BE2C (cell line): ENCODE results near the gene FAM118A.

Experiments used
- DNase-seq: peaks from one replicate; pipeline ENCODE4 v3.0.0-alpha.2; 2020
- H3K27me3 ChIP-seq: fragments of 250-450 bp; sonication (Bioruptor Pico); 2 replicates; pipeline ENCODE4 v1.5.1; 2020; ENCODE audit warnings: mild to moderate bottlenecking
- H3K36me3 ChIP-seq: fragments of 250-450 bp; sonication (Bioruptor Pico); 2 replicates; pipeline ENCODE4 v1.5.1; 2020; ENCODE audit warnings: mild to moderate bottlenecking
- H3K4me1 ChIP-seq: fragments of 250-450 bp; sonication (Bioruptor Pico); 2 replicates; pipeline ENCODE4 v1.5.1; 2020
- H3K4me3 ChIP-seq: 2 replicates; pipeline ENCODE4 v1.5.1; 2011; ENCODE audit warnings: low read depth, low read length
- H3K9me3 ChIP-seq: fragments of 250-450 bp; sonication (Bioruptor Pico); 2 replicates; pipeline ENCODE4 v1.5.1; 2020
- TF ChIP-seq, protein P1 (sequence below): IDR thresholded peaks from 2 replicates; pipeline ENCODE4 v1.5.1; 2012; ENCODE audit warnings: mild to moderate bottlenecking, low read depth, low read length

Gene FAM118A

DNA sequence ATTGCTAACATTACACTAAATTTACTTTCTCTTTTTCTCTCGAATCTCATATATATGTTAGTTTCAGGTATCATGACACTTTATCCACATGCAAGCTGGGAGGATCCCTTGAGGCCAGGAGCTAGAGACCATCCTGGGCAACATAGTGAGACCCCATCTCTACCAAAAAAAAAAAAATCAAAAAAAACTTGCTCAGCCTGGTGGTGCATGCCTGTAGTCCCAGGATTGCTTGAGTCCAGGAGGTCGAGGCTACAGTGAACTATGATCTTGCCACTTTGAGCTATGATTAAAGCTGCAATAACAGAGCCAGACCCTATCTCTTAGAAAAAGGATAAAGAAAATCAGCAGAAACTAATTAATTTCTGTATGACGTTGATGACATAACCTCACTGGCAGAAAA, 28.7 kb upstream of the FAM118A start:
- TF ChIP-seq, protein P1, sequence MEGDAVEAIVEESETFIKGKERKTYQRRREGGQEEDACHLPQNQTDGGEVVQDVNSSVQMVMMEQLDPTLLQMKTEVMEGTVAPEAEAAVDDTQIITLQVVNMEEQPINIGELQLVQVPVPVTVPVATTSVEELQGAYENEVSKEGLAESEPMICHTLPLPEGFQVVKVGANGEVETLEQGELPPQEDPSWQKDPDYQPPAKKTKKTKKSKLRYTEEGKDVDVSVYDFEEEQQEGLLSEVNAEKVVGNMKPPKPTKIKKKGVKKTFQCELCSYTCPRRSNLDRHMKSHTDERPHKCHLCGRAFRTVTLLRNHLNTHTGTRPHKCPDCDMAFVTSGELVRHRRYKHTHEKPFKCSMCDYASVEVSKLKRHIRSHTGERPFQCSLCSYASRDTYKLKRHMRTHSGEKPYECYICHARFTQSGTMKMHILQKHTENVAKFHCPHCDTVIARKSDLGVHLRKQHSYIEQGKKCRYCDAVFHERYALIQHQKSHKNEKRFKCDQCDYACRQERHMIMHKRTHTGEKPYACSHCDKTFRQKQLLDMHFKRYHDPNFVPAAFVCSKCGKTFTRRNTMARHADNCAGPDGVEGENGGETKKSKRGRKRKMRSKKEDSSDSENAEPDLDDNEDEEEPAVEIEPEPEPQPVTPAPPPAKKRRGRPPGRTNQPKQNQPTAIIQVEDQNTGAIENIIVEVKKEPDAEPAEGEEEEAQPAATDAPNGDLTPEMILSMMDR, result no peak
- H3K27me3 ChIP-seq, result no peaks in the 10 kb centered on the region

DNA sequence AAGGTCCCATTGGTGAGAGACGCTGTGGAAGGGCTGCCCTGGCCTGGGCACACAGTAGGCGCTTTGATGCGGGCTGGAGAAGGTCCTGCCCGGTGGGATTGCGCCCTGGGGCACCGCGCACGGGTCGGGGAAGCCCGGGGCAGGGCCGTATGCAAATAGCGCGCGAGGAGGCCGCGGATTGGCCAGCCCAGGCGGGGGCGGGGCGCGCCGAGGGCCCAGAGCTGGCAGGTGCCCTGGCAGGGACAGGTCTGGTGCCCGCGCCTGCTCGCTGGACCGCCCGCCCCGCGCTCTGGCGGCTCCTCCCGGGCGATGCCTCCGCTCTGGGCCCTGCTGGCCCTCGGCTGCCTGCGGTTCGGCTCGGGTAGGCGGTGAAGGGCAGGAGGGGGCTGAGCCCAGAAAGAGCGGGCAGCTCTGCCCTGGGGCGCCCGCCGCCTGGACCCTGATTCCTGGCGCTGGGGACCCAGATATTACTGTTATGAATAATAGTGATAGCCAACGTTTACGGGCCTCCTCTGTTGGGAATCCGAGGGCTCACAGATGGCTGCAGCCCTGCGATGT, 24.9 kb upstream of the FAM118A start, which contains the start of gene UPK3A:
TSS of gene UPK3A (plus strand) at position 245 of the 558 bp plus-strand sequence. CDS start at position 310, 65 bp downstream.
- TF ChIP-seq, protein P1, result no peak
- H3K36me3 ChIP-seq, result no peaks in the 10 kb centered on the region
- DNase-seq, result peak; percentile 83
- H3K27me3 ChIP-seq, result no peaks in the 10 kb centered on the region
- H3K9me3 ChIP-seq, result no peaks in the 10 kb centered on the region
- peak within 1 kb of the TSS; percentile 24 for H3K4me3 ChIP-seq
- no peaks in the 10 kb centered on the region for H3K4me1 ChIP-seq

More for the DNA sequence above, 28.7 kb upstream of the FAM118A start:
- H3K4me1 ChIP-seq, result no peaks in the 10 kb centered on the region
- no peaks in the 10 kb centered on the region for H3K9me3 ChIP-seq
- no peaks in the 10 kb centered on the region for H3K36me3 ChIP-seq
- DNase-seq, result no peak
- no peak overlapping the region for H3K4me3 ChIP-seq

DNA sequence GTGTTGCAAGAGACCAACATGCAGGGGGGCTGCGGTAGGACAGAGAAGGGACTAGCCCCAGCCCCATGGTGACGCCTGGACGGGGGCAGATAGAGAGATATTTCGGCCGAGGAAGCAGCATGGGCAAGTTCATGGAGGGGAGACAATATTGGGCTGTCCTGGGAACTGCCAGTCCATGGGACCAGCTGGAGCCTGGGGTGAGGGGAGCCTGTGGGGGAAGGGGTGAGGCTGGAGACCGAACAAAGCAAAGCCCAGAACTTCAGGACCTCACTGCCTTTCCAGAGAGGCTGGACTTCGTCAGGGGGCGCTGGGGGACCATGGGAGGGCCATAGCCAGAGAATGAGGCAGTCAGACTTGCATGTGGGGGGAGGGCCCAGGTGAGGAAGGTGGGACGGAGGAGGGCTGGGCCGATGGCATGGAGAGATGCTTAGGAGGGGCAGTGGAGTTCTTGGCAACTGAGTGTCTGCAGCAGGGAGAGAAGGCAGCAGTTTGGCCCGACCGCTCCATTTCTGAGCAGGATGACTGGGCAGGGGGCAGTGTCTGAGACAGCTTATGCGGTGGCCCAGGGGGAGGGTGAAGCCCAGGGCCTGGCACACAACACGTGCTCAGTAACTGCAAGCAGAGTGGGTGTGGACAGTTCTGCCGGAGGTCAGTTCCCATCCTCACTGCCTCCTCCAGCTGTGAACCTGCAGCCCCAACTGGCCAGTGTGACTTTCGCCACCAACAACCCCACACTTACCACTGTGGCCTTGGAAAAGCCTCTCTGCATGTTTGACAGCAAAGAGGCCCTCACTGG, 24.3 kb upstream of the FAM118A start:
- Histone ChIP-seq H3K9me3 (no peaks in the 10 kb centered on the region), H3K36me3 (no peaks in the 10 kb centered on the region), H3K27me3 (no peaks in the 10 kb centered on the region), H3K4me1 (no peaks in the 10 kb centered on the region; the same call in 1 of the 2 replicates), H3K4me3 (no peak overlapping the region)
- TF ChIP-seq, protein P1, result no peak
- DNase-seq, result no peak

DNA sequence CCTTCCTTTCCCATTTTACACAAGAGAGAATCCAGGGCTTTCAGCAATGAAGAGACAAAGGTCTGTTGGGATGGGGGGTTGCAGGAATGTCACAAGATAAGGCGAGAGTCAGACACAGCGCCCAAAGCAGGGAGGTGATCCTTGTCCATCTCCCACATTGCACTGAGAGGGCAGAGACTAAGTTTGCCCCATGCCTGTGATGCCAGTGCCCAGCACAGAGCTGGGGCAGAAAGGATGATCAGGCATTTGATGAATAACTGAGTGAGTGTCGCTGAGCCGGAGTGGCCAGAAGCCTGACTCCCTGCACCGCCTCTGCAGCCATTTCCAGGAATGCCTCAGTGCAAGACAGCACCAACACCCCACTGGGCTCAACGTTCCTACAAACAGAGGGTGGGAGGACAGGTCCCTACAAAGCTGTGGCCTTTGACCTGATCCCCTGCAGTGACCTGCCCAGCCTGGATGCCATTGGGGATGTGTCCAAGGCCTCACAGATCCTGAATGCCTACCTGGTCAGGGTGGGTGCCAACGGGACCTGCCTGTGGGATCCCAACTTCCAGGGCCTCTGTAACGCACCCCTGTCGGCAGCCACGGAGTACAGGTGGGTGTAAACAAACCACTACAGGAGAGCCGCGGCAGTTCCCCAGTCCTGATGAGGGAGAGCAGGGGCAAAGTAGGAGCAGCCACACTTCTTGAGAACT, 22.7 kb upstream of the FAM118A start:
- H3K27me3 ChIP-seq, result no peaks in the 10 kb centered on the region
- peaks cover 2% of the 10 kb centered on the region; the same call in 1 of the 2 replicates for H3K4me1 ChIP-seq
- no peak for DNase-seq
- H3K9me3 ChIP-seq, result no peaks in the 10 kb centered on the region
- no peak overlapping the region for H3K4me3 ChIP-seq
- TF ChIP-seq, protein P1, result no peak
- H3K36me3 ChIP-seq, result no peaks in the 10 kb centered on the region

DNA sequence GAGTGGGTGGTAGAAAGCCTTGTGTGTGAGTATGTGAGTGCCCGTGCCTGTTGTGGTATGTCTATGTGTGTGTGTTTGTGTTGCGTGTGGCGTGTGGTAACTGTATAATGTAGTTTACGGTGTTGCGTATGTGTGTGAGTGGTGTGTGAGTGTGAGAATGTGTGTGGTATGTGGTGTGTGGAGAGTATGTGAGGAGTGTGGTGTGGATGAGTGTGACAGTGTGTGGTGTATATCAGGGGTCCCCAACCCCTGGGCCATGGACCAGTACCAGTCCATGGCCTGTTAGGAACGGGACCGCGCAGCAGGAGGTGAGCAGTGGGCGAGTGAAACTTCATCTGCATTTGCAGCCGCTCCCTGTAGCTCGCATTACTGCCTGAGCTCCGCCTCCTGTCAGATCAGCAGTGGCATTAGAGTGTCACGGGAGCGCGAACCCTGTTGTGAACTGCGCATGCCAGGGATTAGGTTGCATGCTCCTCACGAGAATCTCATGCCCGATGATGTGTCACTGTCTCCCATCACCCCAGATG, 19.3 kb upstream of the FAM118A start:
- TF ChIP-seq, protein P1, result no peak
- Histone ChIP-seq H3K4me1 (peaks cover 2% of the 10 kb centered on the region; the same call in 1 of the 2 replicates), H3K27me3 (no peaks in the 10 kb centered on the region), H3K9me3 (no peaks in the 10 kb centered on the region), H3K36me3 (no peaks in the 10 kb centered on the region), H3K4me3 (peak overlapping the region; percentile 9; the same call in 1 of the 2 replicates)
- DNase-seq, result peak; percentile 71
